Measurements from ENCODE around the gene RGS9.
A peak's percentile ranks its signal among the peaks of the same experiment; 100 is the strongest.

Gene RGS9

DNA sequence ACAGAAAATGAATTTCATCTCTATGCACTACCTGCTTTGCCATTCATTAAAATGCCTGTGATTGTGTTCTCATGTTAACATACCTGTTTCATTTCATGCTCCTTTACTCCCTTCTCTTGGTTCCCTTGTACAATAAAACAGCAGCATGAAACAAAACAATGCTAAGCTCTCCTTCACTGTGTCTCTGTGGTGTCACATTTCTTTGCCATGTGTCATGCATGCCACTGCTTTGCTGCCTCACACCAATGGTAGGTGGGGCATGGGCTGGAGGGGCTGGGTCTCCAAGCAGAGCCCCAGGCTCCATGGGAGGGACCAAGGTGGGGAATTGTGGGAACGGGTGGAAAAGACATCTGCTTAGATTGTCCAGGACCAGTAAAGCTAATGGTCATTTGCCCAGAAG, 83.6 kb downstream of the RGS9 start:
- H3K27me3 Mint-ChIP-seq: peaks cover 11% of the 10 kb centered on the region
- ATAC-seq: no peak
- H3K27ac Mint-ChIP-seq: no peak overlapping the region
- no peak overlapping the region for H3K4me3 Mint-ChIP-seq
- H3K9me3 Mint-ChIP-seq: no peaks in the 10 kb centered on the region
- H3K36me3 Mint-ChIP-seq (ENCODE audit: low read depth): no peaks in the 10 kb centered on the region
- DNase-seq: no peak
- H3K4me1 Mint-ChIP-seq: no peaks in the 10 kb centered on the region

DNA sequence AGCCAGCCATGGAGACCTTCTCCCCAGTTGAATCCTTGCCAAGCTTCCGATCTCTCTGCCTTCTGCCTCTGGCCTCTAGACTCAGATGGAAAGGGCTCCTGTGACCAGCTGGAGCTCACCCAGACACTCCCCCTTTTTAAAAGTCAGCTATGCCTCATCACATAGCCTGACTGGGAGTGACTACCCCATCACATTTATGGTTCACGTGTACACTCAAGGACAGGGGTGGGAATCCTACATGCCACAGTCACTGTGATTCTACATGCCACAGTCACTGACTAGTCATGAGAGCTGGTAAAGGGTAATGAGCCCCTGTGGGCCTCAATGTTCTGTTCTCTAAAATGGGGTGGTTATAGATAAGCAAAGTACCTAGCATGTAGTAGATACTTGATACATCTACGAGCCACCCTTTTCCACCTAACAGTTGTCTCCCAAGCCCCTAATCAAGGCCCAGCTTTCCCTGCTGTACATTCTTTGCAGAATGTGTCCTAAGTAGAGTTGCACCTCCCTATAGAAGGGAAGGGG, 85.1 kb downstream of the RGS9 start:
- H3K27me3 Mint-ChIP-seq: peaks cover 12% of the 10 kb centered on the region
- no peaks in the 10 kb centered on the region for H3K4me1 Mint-ChIP-seq
- no peak for DNase-seq
- H3K27ac Mint-ChIP-seq: no peak overlapping the region
- ATAC-seq: peak; percentile 73
- no peaks in the 10 kb centered on the region for H3K36me3 Mint-ChIP-seq (ENCODE audit: low read depth)
- H3K4me3 Mint-ChIP-seq: no peak overlapping the region
- H3K9me3 Mint-ChIP-seq: no peaks in the 10 kb centered on the region

DNA sequence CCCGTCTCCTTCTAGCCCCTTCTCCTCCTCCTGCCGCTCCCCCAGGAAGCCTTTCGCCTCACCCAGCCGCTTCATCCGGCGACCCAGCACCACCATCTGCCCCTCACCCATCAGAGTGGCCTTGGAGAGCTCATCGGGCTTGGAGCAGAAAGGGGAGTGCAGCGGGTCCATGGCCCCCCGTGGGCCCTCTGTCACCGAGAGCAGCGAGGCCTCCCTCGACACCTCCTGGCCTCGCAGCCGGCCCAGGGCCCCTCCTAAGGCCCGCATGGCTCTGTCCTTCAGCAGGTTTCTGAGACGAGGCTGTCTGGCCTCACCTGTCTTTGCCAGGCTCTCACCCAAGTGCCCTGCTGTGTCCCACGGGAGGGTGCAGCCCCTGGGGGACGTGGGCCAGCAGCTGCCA, 87.9 kb downstream of the RGS9 start:
- DNase-seq: no peak
- no peak overlapping the region for H3K4me3 Mint-ChIP-seq
- peaks cover 14% of the 10 kb centered on the region for H3K27me3 Mint-ChIP-seq

DNA sequence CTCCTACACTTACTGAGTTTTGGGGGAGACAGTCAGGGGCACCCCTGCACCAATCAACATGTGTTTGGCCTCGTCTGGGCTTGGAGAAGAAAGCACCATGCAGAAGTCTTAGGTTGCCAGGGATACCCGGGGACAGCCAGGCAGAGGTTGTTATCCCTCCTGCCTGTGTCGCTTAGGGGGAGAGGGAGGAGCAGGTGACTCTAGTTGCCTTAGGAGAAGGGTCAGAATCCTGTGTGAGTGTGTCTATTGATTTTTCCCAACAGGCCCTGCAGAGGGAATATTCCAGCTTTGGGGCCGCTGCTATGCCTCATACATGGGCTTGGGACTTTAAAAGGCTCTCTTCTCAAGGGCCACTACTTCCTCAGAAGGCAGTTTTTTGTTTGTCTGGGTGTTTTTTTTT, 89.1 kb downstream of the RGS9 start:
- Mint-ChIP-seq H3K27me3 (peaks cover 14% of the 10 kb centered on the region), H3K4me1 (peaks cover 34% of the 10 kb centered on the region), H3K4me3 (no peak overlapping the region), H3K36me3 (ENCODE audit: low read depth) (no peaks in the 10 kb centered on the region), H3K9me3 (no peaks in the 10 kb centered on the region), H3K27ac (no peak overlapping the region)
- no peak for DNase-seq
- ATAC-seq: no peak

More for the DNA sequence above, 87.9 kb downstream of the RGS9 start:
- Mint-ChIP-seq H3K27ac (no peak overlapping the region), H3K36me3 (ENCODE audit: low read depth) (no peaks in the 10 kb centered on the region), H3K9me3 (no peaks in the 10 kb centered on the region), H3K4me1 (peaks cover 25% of the 10 kb centered on the region)
- ATAC-seq: no peak

DNA sequence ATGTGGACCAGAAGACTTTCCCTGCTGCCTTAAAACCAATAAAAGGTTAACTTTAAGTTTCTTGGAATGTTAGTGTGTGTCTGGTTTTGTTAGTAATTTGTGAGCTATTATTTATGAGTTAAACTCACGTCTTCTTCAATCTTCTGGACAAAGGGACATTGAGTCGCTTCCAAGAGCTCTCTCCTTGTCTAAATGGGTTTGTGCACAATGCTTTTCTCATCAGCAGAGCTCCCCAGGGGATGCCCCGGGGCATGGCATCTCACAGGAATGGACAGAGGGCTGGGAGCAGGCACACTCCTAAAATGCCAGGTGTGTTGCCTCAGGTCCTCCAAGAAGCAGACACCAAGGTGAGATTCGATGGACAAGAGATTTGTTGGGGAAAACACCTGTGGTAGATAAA, 90.5 kb downstream of the RGS9 start:
- Mint-ChIP-seq H3K9me3 (no peaks in the 10 kb centered on the region), H3K27ac (no peak overlapping the region), H3K36me3 (ENCODE audit: low read depth) (no peaks in the 10 kb centered on the region), H3K4me3 (no peak overlapping the region), H3K27me3 (peaks cover 16% of the 10 kb centered on the region), H3K4me1 (peaks cover 39% of the 10 kb centered on the region)
- no peak for DNase-seq
- no peak for ATAC-seq

DNA sequence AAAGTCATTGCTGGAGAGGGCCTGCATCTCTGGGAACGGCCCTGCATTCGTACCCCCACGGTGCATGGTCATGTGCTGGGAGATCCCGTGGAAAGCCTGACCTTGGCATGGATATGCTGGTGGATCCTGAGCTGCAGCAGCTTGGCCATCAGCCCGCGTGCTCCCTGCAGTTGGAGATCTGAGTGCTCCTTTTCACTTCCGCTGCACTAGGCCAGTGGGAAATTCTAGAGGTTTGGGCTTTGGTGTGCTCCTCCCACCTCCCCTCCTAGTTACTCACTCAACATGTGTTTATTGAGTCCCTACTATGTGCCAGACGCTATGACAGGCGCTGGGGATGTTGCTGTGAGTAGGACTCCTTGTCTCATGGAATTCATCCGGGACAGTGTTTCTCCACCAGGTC, 91.1 kb downstream of the RGS9 start:
- no peaks in the 10 kb centered on the region for H3K9me3 Mint-ChIP-seq

DNA sequence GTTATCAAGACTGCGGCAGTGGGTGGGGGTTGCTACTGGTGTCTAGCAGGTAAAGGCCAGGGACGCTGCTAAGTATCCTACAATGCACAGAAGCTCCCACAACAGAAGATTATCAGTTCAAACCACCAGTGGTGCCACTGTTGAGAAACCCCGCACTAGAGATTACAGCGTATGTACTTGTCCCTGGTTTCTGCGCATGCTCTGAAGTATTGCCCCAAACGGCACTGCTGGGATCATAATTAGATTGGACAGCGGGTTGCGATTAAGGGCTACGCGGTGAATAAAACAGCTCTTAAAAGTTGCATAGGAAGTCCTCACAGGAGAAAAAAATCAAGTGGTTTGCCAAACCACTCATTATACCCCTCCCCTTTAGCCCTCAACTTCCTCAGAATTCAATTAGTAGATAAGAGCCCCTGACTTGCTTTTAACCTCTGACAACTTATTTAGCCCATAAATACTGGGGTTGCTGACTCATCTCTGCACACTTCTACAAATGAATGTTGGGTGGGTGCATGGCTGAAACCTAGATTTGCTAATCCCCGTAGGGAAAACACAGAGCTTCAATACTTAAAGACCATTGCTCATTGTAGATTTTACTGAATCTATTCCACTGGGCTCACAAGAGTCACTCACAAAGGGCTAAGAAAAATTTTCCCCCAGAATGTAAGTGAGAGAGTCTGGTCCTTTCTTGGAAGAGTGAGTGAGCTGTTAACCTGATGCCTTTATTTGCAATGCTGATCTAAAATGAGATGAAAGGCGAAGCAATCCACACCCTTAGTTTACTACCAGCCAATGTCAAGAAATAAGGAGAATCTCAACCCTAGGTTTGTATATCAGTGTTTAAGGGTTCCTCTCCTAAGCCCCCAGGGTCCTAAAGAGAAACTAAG, 91.8 kb downstream of the RGS9 start:
- ATAC-seq: peak; percentile 89
- Mint-ChIP-seq H3K4me3 (peak overlapping the region; percentile 49), H3K9me3 (no peaks in the 10 kb centered on the region), H3K27ac (peak overlapping the region; percentile 88), H3K36me3 (ENCODE audit: low read depth) (no peaks in the 10 kb centered on the region), H3K27me3 (peaks cover 21% of the 10 kb centered on the region), H3K4me1 (peaks cover 39% of the 10 kb centered on the region)
- DNase-seq: peak; percentile 54

More for the DNA sequence above, 91.1 kb downstream of the RGS9 start:
- Mint-ChIP-seq H3K27me3 (peaks cover 21% of the 10 kb centered on the region), H3K27ac (peak overlapping the region; percentile 88), H3K4me1 (peaks cover 39% of the 10 kb centered on the region), H3K36me3 (ENCODE audit: low read depth) (no peaks in the 10 kb centered on the region), H3K4me3 (peak overlapping the region; percentile 49)
- ATAC-seq: no peak
- DNase-seq: no peak

DNA sequence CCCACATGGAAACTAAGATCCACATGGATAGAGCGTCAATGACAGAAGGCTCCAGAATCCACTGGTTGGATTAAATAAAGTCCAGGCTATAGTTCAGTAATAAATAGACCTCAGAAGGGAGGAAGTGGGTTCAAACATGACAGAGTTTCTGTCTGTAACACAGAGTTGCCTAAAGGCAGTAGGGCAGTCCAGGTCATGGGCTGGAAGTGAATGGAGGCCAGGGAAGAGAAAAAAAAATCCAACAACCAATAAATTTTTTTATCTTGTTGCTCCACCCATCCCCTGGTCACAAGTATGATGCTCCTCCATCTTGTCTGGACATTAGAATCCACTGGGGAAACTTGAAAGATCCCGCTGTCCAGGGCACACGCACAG, 92.4 kb downstream of the RGS9 start:
- no peaks in the 10 kb centered on the region for H3K9me3 Mint-ChIP-seq
- peaks cover 39% of the 10 kb centered on the region for H3K4me1 Mint-ChIP-seq
- no peak for DNase-seq
- H3K36me3 Mint-ChIP-seq (ENCODE audit: low read depth): no peaks in the 10 kb centered on the region
- peak overlapping the region; percentile 88 for H3K27ac Mint-ChIP-seq
- ATAC-seq: peak; percentile 26
- peaks cover 21% of the 10 kb centered on the region for H3K27me3 Mint-ChIP-seq
- peak overlapping the region; percentile 49 for H3K4me3 Mint-ChIP-seq

DNA sequence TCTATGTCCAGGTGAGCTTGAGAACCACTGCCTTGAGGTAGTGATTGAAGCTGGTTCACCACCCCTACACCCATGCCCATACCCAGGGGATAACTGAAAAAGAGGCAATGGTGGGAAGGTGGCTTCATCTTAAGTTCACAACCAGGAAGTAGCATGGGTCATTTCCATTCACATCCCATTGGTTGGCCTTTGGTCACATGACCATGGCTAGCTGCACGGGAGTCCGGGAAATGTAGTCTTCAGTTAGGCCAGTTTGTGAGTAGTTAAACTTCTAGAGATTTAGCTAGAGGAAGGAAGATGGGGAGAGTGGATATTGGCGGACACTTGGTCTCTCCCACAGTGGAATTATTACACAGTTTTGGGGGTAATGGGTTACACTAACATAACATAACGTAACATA, 92.9 kb downstream of the RGS9 start:
- H3K27ac Mint-ChIP-seq: peak overlapping the region; percentile 88
- H3K4me3 Mint-ChIP-seq: peak overlapping the region; percentile 49
- ATAC-seq: no peak
- no peak for DNase-seq
- H3K9me3 Mint-ChIP-seq: no peaks in the 10 kb centered on the region
- peaks cover 21% of the 10 kb centered on the region for H3K27me3 Mint-ChIP-seq
- no peaks in the 10 kb centered on the region for H3K36me3 Mint-ChIP-seq (ENCODE audit: low read depth)
- H3K4me1 Mint-ChIP-seq: peaks cover 39% of the 10 kb centered on the region

DNA sequence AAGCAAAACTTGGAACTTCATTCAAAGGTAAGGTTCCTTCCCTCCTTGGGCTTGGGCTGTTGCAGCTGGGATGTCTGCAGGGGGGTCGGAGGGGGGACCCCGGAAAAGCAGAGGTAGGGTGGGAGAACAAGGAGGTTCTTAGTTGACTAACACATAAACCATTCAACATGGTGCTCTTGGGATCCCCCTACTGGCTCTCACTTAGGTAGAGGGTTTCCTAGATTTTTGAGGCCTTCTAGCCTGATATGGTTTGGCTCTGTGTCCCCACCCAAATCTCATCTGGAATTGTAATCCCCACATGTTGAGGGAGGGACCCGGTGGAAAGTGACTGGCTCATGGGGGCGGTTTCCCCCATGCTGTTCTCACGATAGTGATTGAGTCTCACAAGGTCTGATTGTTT, 93.9 kb downstream of the RGS9 start:
- peaks cover 39% of the 10 kb centered on the region for H3K4me1 Mint-ChIP-seq
- no peak for ATAC-seq

DNA sequence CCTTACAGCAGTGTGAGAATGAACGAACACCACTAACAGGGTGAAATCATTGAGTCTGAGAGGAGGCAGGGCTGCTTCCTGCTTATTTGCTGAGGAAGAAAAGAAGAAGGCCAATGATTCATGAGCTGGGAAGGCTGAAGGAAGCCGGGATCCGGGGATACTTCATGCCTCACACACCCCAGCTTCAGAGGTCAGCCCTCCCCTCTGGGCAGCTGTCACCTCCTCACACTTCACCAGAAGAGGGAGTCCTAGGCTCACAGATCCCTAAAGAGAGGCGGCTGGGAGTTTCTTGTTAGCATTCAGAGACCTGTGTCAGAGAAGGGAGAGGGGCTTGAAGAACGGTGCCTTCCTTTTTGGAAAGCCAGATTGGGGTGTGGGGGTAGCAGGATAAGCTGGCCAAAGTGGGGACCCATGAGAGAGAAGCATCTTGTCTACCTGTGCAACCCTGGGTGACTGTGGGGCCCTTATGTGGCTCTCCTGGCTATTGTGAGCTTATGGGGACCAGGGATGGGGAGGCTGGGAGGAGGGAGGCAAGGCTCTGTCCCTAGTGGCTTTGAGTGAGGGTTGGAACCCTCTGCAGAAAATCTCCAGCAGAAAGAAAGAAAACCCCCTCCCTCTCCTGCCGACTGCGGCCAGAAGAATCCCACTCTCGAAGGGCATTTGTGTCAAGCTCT, 94.6 kb downstream of the RGS9 start:
- no peak for ATAC-seq
- peaks cover 22% of the 10 kb centered on the region for H3K27me3 Mint-ChIP-seq
- peaks cover 3% of the 10 kb centered on the region for H3K9me3 Mint-ChIP-seq
- H3K36me3 Mint-ChIP-seq (ENCODE audit: low read depth): no peaks in the 10 kb centered on the region
- peaks cover 39% of the 10 kb centered on the region for H3K4me1 Mint-ChIP-seq
- H3K27ac Mint-ChIP-seq: no peak overlapping the region
- DNase-seq: peak; percentile 48
- H3K4me3 Mint-ChIP-seq: no peak overlapping the region

More for the DNA sequence above, 93.9 kb downstream of the RGS9 start:
- Mint-ChIP-seq H3K27me3 (peaks cover 21% of the 10 kb centered on the region), H3K4me3 (no peak overlapping the region), H3K27ac (no peak overlapping the region), H3K36me3 (ENCODE audit: low read depth) (no peaks in the 10 kb centered on the region), H3K9me3 (peaks cover 3% of the 10 kb centered on the region)
- DNase-seq: no peak

DNA sequence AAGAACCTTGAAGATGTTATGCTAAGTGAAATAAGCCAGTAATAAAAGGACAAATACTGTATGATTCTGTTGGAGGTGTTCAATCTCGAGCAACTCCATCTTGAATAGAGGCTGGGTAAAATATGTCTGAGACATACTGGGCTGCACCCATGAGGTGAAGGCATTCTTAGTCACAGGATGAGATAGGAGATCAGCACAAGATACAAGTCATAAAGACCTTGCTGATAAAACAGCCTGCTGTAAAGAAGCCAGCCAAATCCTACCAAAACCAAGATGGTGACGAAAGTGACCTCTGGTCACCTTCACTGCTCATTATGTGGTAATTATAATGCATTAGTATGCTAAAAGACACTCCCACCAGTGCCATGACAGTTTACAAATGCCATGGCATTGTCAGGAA, 98.1 kb downstream of the RGS9 start:
- ATAC-seq: no peak

DNA sequence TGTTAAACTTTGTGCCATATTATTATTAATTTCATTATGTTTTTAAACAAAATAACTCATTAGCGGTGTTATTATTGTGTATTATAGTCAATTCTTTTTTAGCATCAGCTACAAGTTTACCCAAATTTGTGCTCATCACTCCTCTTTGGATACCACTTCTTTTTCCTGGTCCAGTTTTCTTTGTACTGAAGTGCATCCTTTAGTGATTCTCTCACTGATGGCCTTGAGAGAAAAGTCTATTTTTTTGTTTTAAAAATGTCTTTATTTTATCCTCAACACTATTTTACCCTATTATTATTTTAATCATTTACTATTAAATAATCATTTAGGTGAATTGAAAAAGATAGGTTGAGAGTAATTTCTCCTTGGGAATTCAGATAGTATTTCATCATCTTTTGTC, 99.2 kb downstream of the RGS9 start:
- no peak for ATAC-seq
- peaks cover 17% of the 10 kb centered on the region for H3K27me3 Mint-ChIP-seq
- no peak overlapping the region for H3K4me3 Mint-ChIP-seq
- H3K27ac Mint-ChIP-seq: no peak overlapping the region
- no peaks in the 10 kb centered on the region for H3K36me3 Mint-ChIP-seq (ENCODE audit: low read depth)
- peaks cover 3% of the 10 kb centered on the region for H3K9me3 Mint-ChIP-seq
- no peak for DNase-seq
- peaks cover 5% of the 10 kb centered on the region for H3K4me1 Mint-ChIP-seq

More for the DNA sequence above, 98.1 kb downstream of the RGS9 start:
- Mint-ChIP-seq H3K9me3 (peaks cover 3% of the 10 kb centered on the region), H3K4me3 (no peak overlapping the region), H3K4me1 (peaks cover 11% of the 10 kb centered on the region), H3K27me3 (peaks cover 17% of the 10 kb centered on the region), H3K36me3 (ENCODE audit: low read depth) (no peaks in the 10 kb centered on the region), H3K27ac (no peak overlapping the region)
- no peak for DNase-seq

DNA sequence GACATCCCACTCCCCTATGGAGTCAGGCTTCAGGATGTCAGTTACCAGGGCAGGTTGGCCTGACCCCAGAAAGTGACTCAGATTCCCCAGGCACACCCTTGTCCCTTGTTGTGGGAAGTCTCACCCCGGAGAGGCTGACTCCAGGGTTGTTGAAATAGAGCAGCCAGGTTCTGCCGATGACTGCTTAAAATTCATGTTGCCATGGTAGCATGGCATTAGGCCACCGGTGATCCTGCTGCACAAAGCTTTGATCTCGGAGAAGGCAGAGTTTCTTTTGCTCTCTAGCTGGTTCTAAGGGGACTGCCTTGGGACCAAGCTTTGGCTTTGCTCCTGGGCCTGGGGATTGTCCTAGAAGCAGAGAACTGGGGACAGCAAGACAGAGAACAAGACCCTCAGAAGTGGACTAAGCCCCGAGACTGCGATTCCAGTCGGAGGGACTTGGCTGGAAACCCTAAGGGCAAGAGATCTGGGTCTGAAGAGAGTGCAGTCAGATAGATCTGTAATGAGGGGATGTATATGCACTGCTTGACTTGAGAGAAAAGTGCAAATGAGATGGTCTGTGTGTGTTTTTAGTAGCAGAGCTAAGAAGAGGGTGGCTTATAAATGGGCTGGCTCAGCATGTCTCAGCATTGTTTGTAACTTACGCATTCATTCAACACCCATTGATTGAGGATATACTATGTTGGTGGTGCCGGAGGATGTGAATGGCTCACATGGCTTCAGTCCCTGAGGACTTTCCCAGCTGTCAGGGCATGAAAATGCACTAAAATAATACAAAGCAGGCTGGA, 106.9 kb downstream of the RGS9 start:
- Mint-ChIP-seq H3K36me3 (ENCODE audit: low read depth) (no peaks in the 10 kb centered on the region), H3K27me3 (peaks cover 19% of the 10 kb centered on the region), H3K27ac (peak overlapping the region; percentile 31), H3K4me1 (peaks cover 10% of the 10 kb centered on the region), H3K9me3 (no peaks in the 10 kb centered on the region), H3K4me3 (peak overlapping the region; percentile 4)
- ATAC-seq (peak; percentile 94), DNase-seq (peak; percentile 34)

All from activated naive CD8-positive, alpha-beta T cell treated with anti-CD3 and anti-CD28 coated beads, Interleukin-2, amount 50 U/mL, for 24 hours (primary cell).